ENCODE results near the gene TMEM170B. TPM values are rescaled to one million over a fixed set of nuclear protein-coding genes. Genes with fewer than 3 reads are reported as not detected.

The TMEM170B gene
- polyA plus RNA-seq, 2 of the 4 experiments (the other 2 are of a cell fraction), result 2.5 to 3.2 TPM

DNA sequence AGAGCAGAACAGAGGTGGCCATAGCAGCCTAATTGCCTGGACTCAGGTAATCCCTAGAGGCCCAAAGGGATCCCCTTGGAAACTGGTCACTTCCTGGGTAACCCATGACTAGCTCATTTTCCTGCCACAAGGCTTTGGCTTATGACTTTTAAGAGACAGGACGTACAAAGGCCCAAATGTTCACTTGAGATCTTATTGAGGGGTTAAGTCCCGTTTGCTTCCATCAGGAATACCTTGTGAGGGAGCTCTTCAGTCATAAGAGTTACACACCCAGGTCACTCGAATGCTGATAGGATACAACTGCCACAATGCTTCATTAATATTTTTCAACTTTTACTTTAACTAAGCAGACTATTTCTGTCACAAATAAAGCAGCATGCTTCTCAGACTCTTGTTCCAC is 51.7 kb downstream of the TMEM170B start:
- Histone ChIP-seq H3K9me3 (no peaks in the 10 kb centered on the region), H3K4me1 (peaks cover 43% of the 10 kb centered on the region), H3K4me2 (no peak overlapping the region), H3K27ac (peak overlapping the region; percentile 19 to 59; a peak in 5 of 6 replicates), H3K4me3 (no peak overlapping the region)
- CTCF ChIA-PET, result interaction anchor here (0.7 to 2.2 kb wide), 6 partner anchors 14 to 1014 kb away, joined by 3 to 9 read pairs (median 4); no protein-coding TSS in a partner anchor
- peak in 1 of 2 experiments; percentile 36 for DNase-seq (ENCODE audit: low read depth in 1 of 2, low spot score in 1 of 2)
- FAIRE-seq, result no peak
- ATAC-seq, result peak in 1 of 2 experiments; percentile 37; a peak in 1 of 6 replicates
- POLR2A ChIA-PET, result no interaction called here
- WGBS (ENCODE audit: missing lambda C conversion rate), result 51% methylated on average over 3 of the region's 3 CpGs
- TF ChIP-seq SMC3 (IDR thresholded peaks at IDR 0.05), result peak; percentile 14; the same call in 1 of the 3 replicates
- TF ChIP-seq EHF (CRISPR knock-in tag; IDR thresholded peaks at IDR 0.05), result no peak
- no peak for TF ChIP-seq CEBPB (IDR thresholded peaks at IDR 0.05)
- peak in 1 of 2 experiments; percentile 30; a peak in 2 of 5 replicates for TF ChIP-seq RAD21 (conservative IDR thresholded peaks at IDR 0.05 in 1 of 2, IDR thresholded peaks at IDR 0.05 in 1 of 2)
- no peak for TF ChIP-seq JUN (IDR thresholded peaks at IDR 0.05)
- TF ChIP-seq, protein P1, sequence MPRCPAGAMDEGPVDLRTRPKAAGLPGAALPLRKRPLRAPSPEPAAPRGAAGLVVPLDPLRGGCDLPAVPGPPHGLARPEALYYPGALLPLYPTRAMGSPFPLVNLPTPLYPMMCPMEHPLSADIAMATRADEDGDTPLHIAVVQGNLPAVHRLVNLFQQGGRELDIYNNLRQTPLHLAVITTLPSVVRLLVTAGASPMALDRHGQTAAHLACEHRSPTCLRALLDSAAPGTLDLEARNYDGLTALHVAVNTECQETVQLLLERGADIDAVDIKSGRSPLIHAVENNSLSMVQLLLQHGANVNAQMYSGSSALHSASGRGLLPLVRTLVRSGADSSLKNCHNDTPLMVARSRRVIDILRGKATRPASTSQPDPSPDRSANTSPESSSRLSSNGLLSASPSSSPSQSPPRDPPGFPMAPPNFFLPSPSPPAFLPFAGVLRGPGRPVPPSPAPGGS (IDR thresholded peaks at IDR 0.05), result no peak
- TF ChIP-seq, protein P2, sequence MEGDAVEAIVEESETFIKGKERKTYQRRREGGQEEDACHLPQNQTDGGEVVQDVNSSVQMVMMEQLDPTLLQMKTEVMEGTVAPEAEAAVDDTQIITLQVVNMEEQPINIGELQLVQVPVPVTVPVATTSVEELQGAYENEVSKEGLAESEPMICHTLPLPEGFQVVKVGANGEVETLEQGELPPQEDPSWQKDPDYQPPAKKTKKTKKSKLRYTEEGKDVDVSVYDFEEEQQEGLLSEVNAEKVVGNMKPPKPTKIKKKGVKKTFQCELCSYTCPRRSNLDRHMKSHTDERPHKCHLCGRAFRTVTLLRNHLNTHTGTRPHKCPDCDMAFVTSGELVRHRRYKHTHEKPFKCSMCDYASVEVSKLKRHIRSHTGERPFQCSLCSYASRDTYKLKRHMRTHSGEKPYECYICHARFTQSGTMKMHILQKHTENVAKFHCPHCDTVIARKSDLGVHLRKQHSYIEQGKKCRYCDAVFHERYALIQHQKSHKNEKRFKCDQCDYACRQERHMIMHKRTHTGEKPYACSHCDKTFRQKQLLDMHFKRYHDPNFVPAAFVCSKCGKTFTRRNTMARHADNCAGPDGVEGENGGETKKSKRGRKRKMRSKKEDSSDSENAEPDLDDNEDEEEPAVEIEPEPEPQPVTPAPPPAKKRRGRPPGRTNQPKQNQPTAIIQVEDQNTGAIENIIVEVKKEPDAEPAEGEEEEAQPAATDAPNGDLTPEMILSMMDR (IDR thresholded peaks at IDR 0.05), result 0 out of 3 replicates have a peak, but pooled peaks have one; percentile 8
- TF ChIP-seq JUNB (IDR thresholded peaks at IDR 0.05), result no peak
- TF ChIP-seq ZFP36 (IDR thresholded peaks at IDR 0.05; ENCODE audit: borderline replicate concordance, partially characterized antibody), result no peak
- TF ChIP-seq, protein P3, sequence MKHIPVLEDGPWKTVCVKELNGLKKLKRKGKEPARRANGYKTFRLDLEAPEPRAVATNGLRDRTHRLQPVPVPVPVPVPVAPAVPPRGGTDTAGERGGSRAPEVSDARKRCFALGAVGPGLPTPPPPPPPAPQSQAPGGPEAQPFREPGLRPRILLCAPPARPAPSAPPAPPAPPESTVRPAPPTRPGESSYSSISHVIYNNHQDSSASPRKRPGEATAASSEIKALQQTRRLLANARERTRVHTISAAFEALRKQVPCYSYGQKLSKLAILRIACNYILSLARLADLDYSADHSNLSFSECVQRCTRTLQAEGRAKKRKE (CRISPR knock-in tag; IDR thresholded peaks at IDR 0.05; ENCODE audit: low read depth), result no peak
- no peak for TF ChIP-seq HOXB5 (CRISPR knock-in tag; IDR thresholded peaks at IDR 0.05)

DNA sequence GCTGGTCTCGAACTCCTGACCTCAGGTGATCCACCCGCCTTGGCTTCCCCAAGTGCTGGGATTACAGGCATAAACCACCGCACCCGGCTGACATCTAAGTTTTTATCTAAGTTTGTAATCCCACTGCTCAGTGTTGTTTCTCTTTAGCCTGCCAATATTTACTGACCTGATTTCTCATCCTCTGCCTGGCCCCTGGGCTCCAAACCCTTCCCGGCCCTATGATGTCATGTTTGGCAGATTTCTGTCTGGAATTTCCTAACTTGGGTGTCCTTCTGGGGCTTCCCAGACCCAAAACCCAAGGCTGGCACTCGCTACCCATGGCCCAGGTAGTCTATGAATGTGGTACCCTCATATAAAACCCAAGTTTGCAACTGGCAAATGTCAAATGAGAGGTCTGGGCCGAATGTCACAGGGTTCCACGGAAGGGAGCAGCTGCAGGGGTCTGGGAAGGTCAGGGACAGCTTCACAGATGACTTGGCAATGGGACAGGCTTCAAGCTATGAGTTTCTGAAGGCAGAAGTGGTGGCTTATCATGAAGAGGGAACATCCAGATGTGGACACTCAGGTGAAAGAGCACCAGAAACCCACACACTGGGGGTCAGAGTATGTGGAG is 54.9 kb downstream of the TMEM170B start:
- POLR2A ChIA-PET, result no interaction called here
- peak in 1 of 2 experiments; percentile 39; a peak in 1 of 6 replicates for ATAC-seq
- 55% methylated on average over 8 of the region's 8 CpGs for WGBS (ENCODE audit: missing lambda C conversion rate)
- Histone ChIP-seq H3K9me3 (no peaks in the 10 kb centered on the region), H3K4me3 (no peak overlapping the region), H3K4me1 (peaks cover 23% of the 10 kb centered on the region), H3K27ac (peak overlapping the region; percentile 45 to 54; a peak in 5 of 6 replicates), H3K4me2 (no peak overlapping the region)
- no peak for FAIRE-seq
- no peak for DNase-seq (ENCODE audit: low read depth in 1 of 2, low spot score in 1 of 2)
- no peak for TF ChIP-seq HEYL (CRISPR knock-in tag; IDR thresholded peaks at IDR 0.05)
- TF ChIP-seq FOSL2 (IDR thresholded peaks at IDR 0.05), result no peak
- TF ChIP-seq FOSL2 (CRISPR knock-in tag; IDR thresholded peaks at IDR 0.05), result no peak
- TF ChIP-seq TP53 (CRISPR knock-in tag; IDR thresholded peaks at IDR 0.05), result no peak
- TF ChIP-seq, protein P4, sequence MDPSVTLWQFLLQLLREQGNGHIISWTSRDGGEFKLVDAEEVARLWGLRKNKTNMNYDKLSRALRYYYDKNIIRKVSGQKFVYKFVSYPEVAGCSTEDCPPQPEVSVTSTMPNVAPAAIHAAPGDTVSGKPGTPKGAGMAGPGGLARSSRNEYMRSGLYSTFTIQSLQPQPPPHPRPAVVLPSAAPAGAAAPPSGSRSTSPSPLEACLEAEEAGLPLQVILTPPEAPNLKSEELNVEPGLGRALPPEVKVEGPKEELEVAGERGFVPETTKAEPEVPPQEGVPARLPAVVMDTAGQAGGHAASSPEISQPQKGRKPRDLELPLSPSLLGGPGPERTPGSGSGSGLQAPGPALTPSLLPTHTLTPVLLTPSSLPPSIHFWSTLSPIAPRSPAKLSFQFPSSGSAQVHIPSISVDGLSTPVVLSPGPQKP (IDR thresholded peaks at IDR 0.05; ENCODE audit: low read depth, low read length), result no peak
- TF ChIP-seq CBX2 (IDR thresholded peaks at IDR 0.05; ENCODE audit: borderline replicate concordance, low read depth), result no peak
- no peak for TF ChIP-seq NPAS2 (CRISPR knock-in tag; IDR thresholded peaks at IDR 0.05; ENCODE audit: borderline replicate concordance)
- no peak for TF ChIP-seq BHLHE40 (IDR thresholded peaks at IDR 0.05; ENCODE audit: low read depth, low read length)
- TF ChIP-seq CEBPB (IDR thresholded peaks at IDR 0.05), result no peak
- no peak for TF ChIP-seq ZNF302 (CRISPR knock-in tag; IDR thresholded peaks at IDR 0.05)
- no peak for TF ChIP-seq EHF (CRISPR knock-in tag; IDR thresholded peaks at IDR 0.05)
- no peak for TF ChIP-seq NFE2L2 (conservative IDR thresholded peaks at IDR 0.05; ENCODE audit: low read length)
- TF ChIP-seq KDM5A (IDR thresholded peaks at IDR 0.05), result no peak
- TF ChIP-seq RARB (CRISPR knock-in tag; IDR thresholded peaks at IDR 0.05), result no peak
- no peak for TF ChIP-seq GATA3 (IDR thresholded peaks at IDR 0.05; ENCODE audit: borderline replicate concordance)
- CTCF ChIA-PET, result interaction anchor here (0.9 to 1.5 kb wide), 3 partner anchors 9 to 53 kb away, joined by 3 to 4 read pairs (median 3); no protein-coding TSS in a partner anchor

Measured in A549 (cell line).